Myocyte (in vitro differentiated cells): ENCODE data around the gene NSG2. TPM values are rescaled to one million over a fixed set of nuclear protein-coding genes. Genes with fewer than 3 reads are reported as not detected.
"Not testable (repeated sequence)": the region's sequence is repeated elsewhere in the genome, so short reads cannot be mapped to it uniquely, and the experiment has no call there.

Source experiments
- DNase-seq: peaks from one replicate; pipeline ENCODE4 v3.0.0-alpha.2; 2012; ENCODE audit warnings: low read depth
- total RNA-seq: library from RNA; depleted of rRNA; stranded (reverse); fragments of >200 nt; gene quantifications from 2 replicates; pipeline ENCODE4 v1.2.3, GENCODE V29; 2014

The NSG2 gene
- total RNA-seq, 1 donor from 2014 or later = 0.13 TPM

GRCh38 chr5:174101195-174101730, 55.8 kb downstream of the NSG2 start:
- DNase-seq = no peak

- not testable (repeated sequence) for DNase-seq
Observed at GRCh38 chr5:174102574-174102973, 57.1 kb downstream of the NSG2 start.

- DNase-seq = no peak
Observed at GRCh38 chr5:174106997-174107655, 61.6 kb downstream of the NSG2 start.

- DNase-seq = no peak
Observed at GRCh38 chr5:174108745-174109144, 63.2 kb downstream of the NSG2 start.

- no peak for DNase-seq
Observed at GRCh38 chr5:174109698-174110260, 64.3 kb downstream of the NSG2 start.

GRCh38 chr5:174110310-174110709, 64.8 kb downstream of the NSG2 start:
- DNase-seq = no peak

GRCh38 chr5:174111287-174111973, 65.9 kb downstream of the NSG2 start:
- no peak for DNase-seq

GRCh38 chr5:174115226-174115625, 69.7 kb downstream of the NSG2 start:
- DNase-seq = no peak

- DNase-seq = no peak
Observed at GRCh38 chr5:174118823-174119467, 73.4 kb downstream of the NSG2 start.

GRCh38 chr5:174119468-174119881, 74.0 kb downstream of the NSG2 start:
- no peak for DNase-seq

- DNase-seq = no peak
Observed at GRCh38 chr5:174120401-174121005, 75.0 kb downstream of the NSG2 start.

GRCh38 chr5:174134545-174134944, 89.0 kb downstream of the NSG2 start:
- DNase-seq = no peak

GRCh38 chr5:174139623-174140022, 94.1 kb downstream of the NSG2 start:
- no peak for DNase-seq

GRCh38 chr5:174140452-174141020, 95.0 kb downstream of the NSG2 start:
- no peak for DNase-seq

GRCh38 chr5:174141398-174141797, 95.9 kb downstream of the NSG2 start:
- DNase-seq = no peak

GRCh38 chr5:174145091-174145490, 99.6 kb downstream of the NSG2 start:
- no peak for DNase-seq

GRCh38 chr5:174145821-174146220, 100.3 kb downstream of the NSG2 start:
- DNase-seq = no peak

GRCh38 chr5:174146556-174146955, 101.0 kb downstream of the NSG2 start:
- no peak for DNase-seq

GRCh38 chr5:174147012-174147411, 101.5 kb downstream of the NSG2 start:
- not testable (repeated sequence) for DNase-seq

GRCh38 chr5:174147551-174147950, 102.0 kb downstream of the NSG2 start:
- no peak for DNase-seq

- no peak for DNase-seq
Observed at GRCh38 chr5:174148721-174149120, 103.2 kb downstream of the NSG2 start.
